ENCODE results near the gene STAB1. TPM values are rescaled to one million over a fixed set of nuclear protein-coding genes. Genes with fewer than 3 reads are reported as not detected.
A peak's percentile ranks its signal among the peaks of the same experiment; 100 is the strongest.

STAB1 gene
- polyA plus RNA-seq, 3 donors, result 3.8 to 535 (median 15.8) TPM

DNA sequence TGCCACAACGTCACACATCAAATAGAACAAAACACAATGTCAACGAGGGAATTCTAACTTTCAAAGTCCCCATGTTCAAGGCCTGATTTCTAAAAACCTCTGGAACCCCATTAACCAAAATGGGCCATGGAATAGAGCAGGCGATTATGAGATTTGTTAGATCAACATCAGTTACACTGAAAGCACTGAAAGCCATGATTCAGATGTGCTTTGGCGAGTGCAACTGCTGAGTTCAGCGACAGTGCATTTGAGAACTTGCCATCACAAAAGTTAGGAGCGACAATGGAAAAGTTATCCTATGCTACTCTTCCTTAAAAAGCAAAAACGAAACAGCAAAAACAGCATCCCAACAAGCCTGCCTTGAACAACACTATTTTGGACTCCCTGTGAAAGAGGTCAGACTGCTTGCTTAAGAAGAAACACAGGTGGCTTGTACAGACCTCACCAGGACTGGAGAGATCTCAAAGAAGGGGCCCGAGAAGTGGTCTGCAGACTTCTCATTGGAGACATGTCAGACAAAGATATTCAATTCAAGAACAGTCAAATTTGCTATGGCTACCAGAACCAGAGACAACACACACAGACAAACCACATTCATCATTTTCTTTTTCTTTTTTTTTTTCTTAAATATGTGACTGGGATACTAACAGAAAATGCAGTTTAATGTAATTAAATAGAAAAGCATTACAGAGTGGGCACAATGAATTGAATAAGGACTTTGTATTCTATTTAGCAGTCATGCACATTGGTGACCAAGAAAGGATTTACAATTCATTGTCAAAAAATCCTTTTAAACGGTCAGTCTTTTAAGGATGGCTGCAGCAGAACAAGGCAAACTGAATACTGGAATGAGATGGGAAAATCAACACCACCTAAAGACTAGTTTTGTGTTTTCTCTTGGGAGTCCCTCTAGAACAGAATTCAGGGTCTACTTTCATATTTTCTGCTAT, 62.1 kb downstream of the STAB1 start:
- Histone ChIP-seq H3K9me3 (replicated peaks in 1 of 2; ENCODE audit: control insufficient read depth in 1 of 2, insufficient read depth in 1 of 2, low read length in 2 of 2) (no peaks in the 10 kb centered on the region), H3K4me3 (replicated peaks in 1 of 3; ENCODE audit: low read depth in 2 of 3, low read length in 3 of 3) (no peak overlapping the region), H3K36me3 (replicated peaks in 1 of 2; ENCODE audit: control insufficient read depth in 1 of 2, insufficient read depth in 2 of 2, low read length in 2 of 2) (peaks cover 90 to 99% of the 10 kb centered on the region in 2 donors), H3K27ac (ENCODE audit: low read depth in 1 of 2, low read length in 2 of 2) (no peak overlapping the region), H3K4me1 (ENCODE audit: control insufficient read depth in 1 of 2, insufficient read depth in 2 of 2, low read length in 2 of 2) (no peaks in the 10 kb centered on the region), H3K79me2 (ENCODE audit: insufficient read depth, low read length) (no peaks in the 10 kb centered on the region), H4K20me1 (ENCODE audit: insufficient read depth, low read length) (peaks cover 45% of the 10 kb centered on the region), H3K27me3 (ENCODE audit: control insufficient read depth in 2 of 2, insufficient read depth in 2 of 2, low read length in 2 of 2) (no peaks in the 10 kb centered on the region), H2AFZ (ENCODE audit: insufficient read depth, low read depth, low read length, poor library complexity, severe bottlenecking) (no peak overlapping the region), H3K9ac (ENCODE audit: insufficient read depth, low read length, poor library complexity, severe bottlenecking) (no peak overlapping the region), H3K4me2 (replicated peaks; ENCODE audit: extremely low read depth, low read length, poor library complexity, severe bottlenecking) (no peak overlapping the region)
- intact Hi-C loops (cut with micrococcal nuclease), result no loop called here
- 98% methylated on average over 7 of the region's 9 CpGs for WGBS (ENCODE audit: insufficient coverage)
- Mint-ChIP-seq H3K27me3 (ENCODE audit: low read depth in 3 of 3) (peaks cover 0 to 3% (median 0%) of the 10 kb centered on the region in 3 donors), H3K4me1 (no peaks in the 10 kb centered on the region), H3K27ac (peak overlapping the region in 1 of 7 donors; percentile 12), H3K9me3 (no peaks in the 10 kb centered on the region), H3K4me3 (no peak overlapping the region), H3K36me3 (peaks cover 78 to 82% of the 10 kb centered on the region in 2 donors)
- no peak for DNase-seq
- TF ChIP-seq CTCF (IDR thresholded peaks at IDR 0.05), result no peak

- TF ChIP-seq CTCF (IDR thresholded peaks at IDR 0.05), result no peak
- H3K9ac ChIP-seq (ENCODE audit: insufficient read depth, low read length, poor library complexity, severe bottlenecking), result no peak overlapping the region
- no peak for DNase-seq
- no peak overlapping the region for H2AFZ ChIP-seq (ENCODE audit: insufficient read depth, low read depth, low read length, poor library complexity, severe bottlenecking)
- no peaks in the 10 kb centered on the region for H3K9me3 Mint-ChIP-seq
- H3K36me3 ChIP-seq (replicated peaks in 1 of 2; ENCODE audit: control insufficient read depth in 1 of 2, insufficient read depth in 2 of 2, low read length in 2 of 2), result peaks cover 92 to 99% of the 10 kb centered on the region in 2 donors
- no peaks in the 10 kb centered on the region for H3K27me3 ChIP-seq (ENCODE audit: control insufficient read depth in 2 of 2, insufficient read depth in 2 of 2, low read length in 2 of 2)
- H3K4me3 ChIP-seq (replicated peaks in 1 of 3; ENCODE audit: low read depth in 2 of 3, low read length in 3 of 3), result no peak overlapping the region
- no CpG with 5 or more reads among the region's 5 CpGs for WGBS (ENCODE audit: insufficient coverage)
- no peak overlapping the region for H3K4me3 Mint-ChIP-seq
- no peak overlapping the region for H3K27ac ChIP-seq (ENCODE audit: low read depth in 1 of 2, low read length in 2 of 2)
- no peaks in the 10 kb centered on the region for H3K79me2 ChIP-seq (ENCODE audit: insufficient read depth, low read length)
- no peaks in the 10 kb centered on the region for H3K9me3 ChIP-seq (replicated peaks in 1 of 2; ENCODE audit: control insufficient read depth in 1 of 2, insufficient read depth in 1 of 2, low read length in 2 of 2)
- no peak overlapping the region for H3K27ac Mint-ChIP-seq
- no peaks in the 10 kb centered on the region for H3K4me1 Mint-ChIP-seq
- no peak overlapping the region for H3K4me2 ChIP-seq (replicated peaks; ENCODE audit: extremely low read depth, low read length, poor library complexity, severe bottlenecking)
- peaks cover 0 to 3% (median 0%) of the 10 kb centered on the region in 3 donors for H3K27me3 Mint-ChIP-seq (ENCODE audit: low read depth in 3 of 3)
- intact Hi-C loops (cut with micrococcal nuclease), result no loop called here
- H3K36me3 Mint-ChIP-seq, result peaks cover 78 to 86% of the 10 kb centered on the region in 2 donors
- H3K4me1 ChIP-seq (ENCODE audit: control insufficient read depth in 1 of 2, insufficient read depth in 2 of 2, low read length in 2 of 2), result no peaks in the 10 kb centered on the region
- H4K20me1 ChIP-seq (ENCODE audit: insufficient read depth, low read length), result peaks cover 36% of the 10 kb centered on the region
These were observed 63.3 kb downstream of the STAB1 start for GRCh38 chr3:52558436-52558835.

All from CD14-positive monocyte (primary cell).